CD4-positive, alpha-beta T cell treated with Interleukin-17A for 4 hours (primary cell): ENCODE data around the gene HAP1.

ENCODE experiments used
- DNase-seq: peaks from one replicate; pipeline ENCODE4 v3.0.0-alpha.2; 2020; ENCODE audit warnings: mixed read lengths

HAP1 gene

GRCh38 chr17:41763327-41763726 lies 28.9 kb upstream of the HAP1 start:
- no peak for DNase-seq

GRCh38 chr17:41762841-41763240 lies 28.4 kb upstream of the HAP1 start:
- DNase-seq: no peak

GRCh38 chr17:41762391-41762790 lies 27.9 kb upstream of the HAP1 start:
- DNase-seq: no peak

GRCh38 chr17:41760878-41761277 lies 26.4 kb upstream of the HAP1 start:
- DNase-seq: no peak

- no peak for DNase-seq
Observed at GRCh38 chr17:41758601-41759000, 24.2 kb upstream of the HAP1 start.

GRCh38 chr17:41754066-41754465 lies 19.6 kb upstream of the HAP1 start:
- DNase-seq: no peak

- no peak for DNase-seq
Observed at GRCh38 chr17:41751288-41751687, 16.8 kb upstream of the HAP1 start.

- no peak for DNase-seq
Observed at GRCh38 chr17:41750862-41751261, 16.4 kb upstream of the HAP1 start.

- no peak for DNase-seq
Observed at GRCh38 chr17:41748275-41748674, 13.8 kb upstream of the HAP1 start.

- no peak for DNase-seq
Observed at GRCh38 chr17:41741709-41742108, 7.3 kb upstream of the HAP1 start.

- DNase-seq: no peak
Observed at GRCh38 chr17:41740506-41740905, 6.1 kb upstream of the HAP1 start.

- DNase-seq: no peak
Observed at GRCh38 chr17:41739661-41740352, 5.4 kb upstream of the HAP1 start.

GRCh38 chr17:41738801-41739112 lies 4.3 kb upstream of the HAP1 start:
- no peak for DNase-seq

GRCh38 chr17:41738077-41738800 lies 3.8 kb upstream of the HAP1 start:
- peak; percentile 83 for DNase-seq

GRCh38 chr17:41737680-41738023 lies 3.2 kb upstream of the HAP1 start:
- DNase-seq: no peak

- DNase-seq: peak; percentile 14
Observed at GRCh38 chr17:41736983-41737679, 2.7 kb upstream of the HAP1 start.

GRCh38 chr17:41735744-41736143 lies 1.3 kb upstream of the HAP1 start:
- no peak for DNase-seq

- no peak for DNase-seq
Observed at GRCh38 chr17:41734949-41735313, 488 bp upstream of the HAP1 start.

GRCh38 chr17:41733348-41734138 lies 900 bp downstream of the HAP1 start:
- no peak for DNase-seq

GRCh38 chr17:41731836-41732235 lies 2.6 kb downstream of the HAP1 start:
- DNase-seq: no peak

GRCh38 chr17:41730479-41730878 lies 4.0 kb downstream of the HAP1 start:
- DNase-seq: no peak

GRCh38 chr17:41728056-41728455 lies 6.4 kb downstream of the HAP1 start:
- DNase-seq: no peak

- DNase-seq: no peak
Observed at GRCh38 chr17:41725134-41725533, 9.3 kb downstream of the HAP1 start.
